SK-N-MC (cell line): ENCODE measurements around the gene CKAP2L.
"Not testable (repeated sequence)": the region's sequence is repeated elsewhere in the genome, so short reads cannot be mapped to it uniquely, and the experiment has no call there.

Experiments used
- EZH2 ChIP-seq: fragments of 200-600 bp; sonication (generic); IDR thresholded peaks from one replicate; pipeline ENCODE4 v1.6.1; 2017; ENCODE audit warnings: antibody characterized with exemption
- POLR2AphosphoS5 ChIP-seq: IDR thresholded peaks from 2 replicates; pipeline ENCODE4 v1.6.1; 2012; ENCODE audit warnings: mild to moderate bottlenecking, low read depth, low read length, borderline replicate concordance

DNA sequence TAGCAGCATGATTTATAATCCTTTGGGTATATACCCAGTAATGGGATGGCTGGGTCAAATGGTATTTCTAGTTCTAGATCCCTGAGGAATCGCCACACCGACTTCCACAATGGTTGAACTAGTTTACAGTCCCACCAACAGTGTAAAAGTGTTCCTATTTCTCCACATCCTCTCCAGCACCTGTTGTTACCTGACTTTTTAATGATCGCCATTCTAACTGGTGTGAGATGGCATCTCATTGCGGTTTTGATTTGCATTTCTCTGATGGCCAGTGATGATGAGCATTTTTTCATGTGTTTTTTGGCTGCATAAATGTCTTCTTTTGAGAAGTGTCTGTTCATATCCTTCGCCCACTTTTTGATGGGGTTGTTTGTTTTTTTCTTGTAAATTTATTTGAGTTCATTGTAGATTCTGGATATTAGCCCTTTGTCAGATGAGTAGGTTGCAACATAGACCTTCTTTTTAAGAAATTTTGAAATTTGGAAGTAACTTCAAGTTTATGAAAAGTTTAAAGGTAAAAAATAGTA is 47.5 kb downstream of the CKAP2L start:
- not testable (repeated sequence) for TF ChIP-seq EZH2, POLR2AphosphoS5
